Upper lobe of left lung (tissue), 6 donors: ENCODE data around the gene HNRNPLL. TPM values are rescaled to one million over a fixed set of nuclear protein-coding genes. Genes with fewer than 3 reads are reported as not detected.
A peak's percentile ranks its signal among the peaks of the same experiment; 100 is the strongest.

Experiments
- ATAC-seq, 2 donors: fragments of 200-7000 bp; cut with Tn5 transposase; one replicate each; pipeline ENCODE4 v1.9.1; 2022; ENCODE audit warnings: mild to moderate bottlenecking in 2 of 2, moderate library complexity in 2 of 2; ENCODE audit not compliant: low FRiP score in 2 of 2
- DNase-seq, 2 donors: peaks; one replicate each; pipeline ENCODE4 v3.0.0-alpha.2; 2019 to 2020
- H3K27ac ChIP-seq, 4 donors: fragments of 200-600 bp; sonication (generic); one replicate each; pipeline ENCODE4 v1.5.1; 2016 to 2019
- H3K27me3 ChIP-seq, 4 donors: fragments of 200-600 bp; sonication (generic); one replicate each; pipeline ENCODE4 v1.5.1; 2017 to 2019
- H3K36me3 ChIP-seq, 4 donors: fragments of 200-600 bp; sonication (generic); one replicate each; pipeline ENCODE4 v1.5.1; 2016 to 2019
- H3K4me1 ChIP-seq, 4 donors: fragments of 200-600 bp; sonication (generic); one replicate each; pipeline ENCODE4 v1.5.1; 2018 to 2019
- H3K4me3 ChIP-seq, 4 donors: fragments of 200-600 bp; sonication (generic); one replicate each; pipeline ENCODE4 v1.5.1; 2017 to 2019; ENCODE audit warnings: mild to moderate bottlenecking in 2 of 4, moderate library complexity in 1 of 4
- H3K9me3 ChIP-seq, 4 donors: fragments of 200-600 bp; sonication (generic); one replicate each; pipeline ENCODE4 v1.5.1; 2018 to 2019
- CTCF ChIP-seq, 6 experiments: fragments of 450-650 bp in 4 of 6; fragments of 200-600 bp in 2 of 6; sonication (generic) in 2 of 6; IDR thresholded peaks; one replicate each; pipeline ENCODE4 v1.5.1; 2016 to 2019; ENCODE audit warnings: antibody characterized with exemption in 6 of 6
- EP300 ChIP-seq, 4 donors: sonication (generic); formaldehyde crosslinking; IDR thresholded peaks; one replicate each; pipeline ENCODE4 v1.5.1; 2017; ENCODE audit warnings: antibody characterized with exemption in 4 of 4, control low read depth in 2 of 4
- POLR2A ChIP-seq, 4 donors: fragments of 450-650 bp; IDR thresholded peaks; one replicate each; pipeline ENCODE4 v1.5.1; 2016 to 2017; ENCODE audit warnings: antibody characterized with exemption in 4 of 4, mild to moderate bottlenecking in 2 of 4
- POLR2AphosphoS5 ChIP-seq, 2 donors: sonication (generic); formaldehyde crosslinking; IDR thresholded peaks; one replicate each; pipeline ENCODE4 v1.5.1; 2017; ENCODE audit warnings: antibody characterized with exemption in 2 of 2
- WGBS, 2 donors: methylation state at CpG; one replicate each; pipeline ENCODE4 v1.1.5; 2017 to 2018; 5-methylcytosine and 5-hydroxymethylcytosine counted together
- total RNA-seq, 6 donors: library from RNA; depleted of rRNA in 4 of 6; stranded (reverse); fragments of >200 nt in 4 of 6; gene quantifications; one replicate each; pipeline versions ENCODE4 v1.1.0 to v1.2.1, GENCODE V29; 2016 to 2021
- donor health status: DM: no; HTN: no; CAD: no; lungs with moderate emphysema.
- donor health status: DM: no; HTN: yes; CAD: no; lungs with severe emphysema.

The HNRNPLL gene
- total RNA-seq, 6 donors from 2014 or later = 41.0 to 71.3 (median 46.2) TPM

GRCh38 chr2:38600921-38601455, 1.7 kb downstream of the HNRNPLL start:
- H3K27ac ChIP-seq = peak overlapping the region; percentile 92 to 99 (median 96)
- H3K27me3 ChIP-seq = no peaks in the 10 kb centered on the region
- ATAC-seq = no peak
- H3K9me3 ChIP-seq = no peaks in the 10 kb centered on the region
- TF ChIP-seq EP300 (IDR thresholded peaks at IDR 0.05) (no peak), POLR2A (IDR thresholded peaks at IDR 0.05) (no peak), CTCF (IDR thresholded peaks at IDR 0.05) (no peak), POLR2AphosphoS5 (IDR thresholded peaks at IDR 0.05) (no peak)
- DNase-seq = no peak
- 10 to 13% methylated on average over 9 of the region's 9 CpGs for WGBS, 2 donors
- H3K4me3 ChIP-seq = peak overlapping the region in 3 of 4 donors; percentile 65 to 86 (median 75)
- no peaks in the 10 kb centered on the region for H3K36me3 ChIP-seq
- peaks cover 39 to 59% (median 43%) of the 10 kb centered on the region in 4 donors for H3K4me1 ChIP-seq

GRCh38 chr2:38600242-38600891, 2.4 kb downstream of the HNRNPLL start:
- Histone ChIP-seq H3K27ac (peak overlapping the region in 3 of 4 donors; percentile 96 to 99 (median 97)), H3K36me3 (no peaks in the 10 kb centered on the region), H3K9me3 (no peaks in the 10 kb centered on the region), H3K4me3 (peak overlapping the region in 3 of 4 donors; percentile 65 to 86 (median 75)), H3K4me1 (peaks cover 39 to 59% (median 43%) of the 10 kb centered on the region in 4 donors), H3K27me3 (no peaks in the 10 kb centered on the region)
- ATAC-seq (no peak), DNase-seq (peak in 1 of 2 donors; percentile 27)
- no peak for TF ChIP-seq POLR2A (IDR thresholded peaks at IDR 0.05)
- no peak for TF ChIP-seq EP300 (IDR thresholded peaks at IDR 0.05)
- no peak for TF ChIP-seq POLR2AphosphoS5 (IDR thresholded peaks at IDR 0.05)
- TF ChIP-seq CTCF (IDR thresholded peaks at IDR 0.05) = no peak
- 37 to 38% methylated on average over 15 of the region's 15 CpGs for WGBS, 2 donors

- DNase-seq (no peak), ATAC-seq (no peak)
- H3K36me3 ChIP-seq = no peaks in the 10 kb centered on the region
- whole genome bisulfite sequencing, 2 donors = 19 to 20% methylated on average over 4 of the region's 4 CpGs
- H3K4me3 ChIP-seq = peak overlapping the region in 2 of 4 donors; percentile 65 to 86
- H3K27ac ChIP-seq = peak overlapping the region in 3 of 4 donors; percentile 4 to 99 (median 29)
- H3K9me3 ChIP-seq = no peaks in the 10 kb centered on the region
- TF ChIP-seq POLR2A (IDR thresholded peaks at IDR 0.05) (no peak), CTCF (IDR thresholded peaks at IDR 0.05) (no peak), POLR2AphosphoS5 (IDR thresholded peaks at IDR 0.05) (no peak), EP300 (IDR thresholded peaks at IDR 0.05) (no peak)
- no peaks in the 10 kb centered on the region for H3K27me3 ChIP-seq
- H3K4me1 ChIP-seq = peaks cover 41 to 64% (median 46%) of the 10 kb centered on the region in 4 donors
Measured at GRCh38 chr2:38599706-38600105, 3.0 kb downstream of the HNRNPLL start.

GRCh38 chr2:38598991-38599295, 3.8 kb downstream of the HNRNPLL start:
- DNase-seq = no peak
- H3K27me3 ChIP-seq = no peaks in the 10 kb centered on the region

More at GRCh38 chr2:38598991-38599295, 3.8 kb downstream of the HNRNPLL start:
- 0 to 5% methylated on average over 1 of the region's 1 CpG for WGBS, 2 donors
- Histone ChIP-seq H3K4me1 (peaks cover 39 to 66% (median 45%) of the 10 kb centered on the region in 4 donors), H3K36me3 (no peaks in the 10 kb centered on the region), H3K9me3 (no peaks in the 10 kb centered on the region), H3K27ac (peak overlapping the region in 3 of 4 donors; percentile 4 to 29 (median 18)), H3K4me3 (peak overlapping the region in 1 of 4 donors; percentile 86)
- TF ChIP-seq POLR2A (IDR thresholded peaks at IDR 0.05) (no peak), CTCF (IDR thresholded peaks at IDR 0.05) (no peak), EP300 (IDR thresholded peaks at IDR 0.05) (no peak), POLR2AphosphoS5 (IDR thresholded peaks at IDR 0.05) (no peak)
- ATAC-seq = no peak
